Stimulated activated CD8-positive, alpha-beta memory T cell treated with anti-CD3 and anti-CD28 coated beads, Interleukin-15, amount 100 ng/mL, for 24 hours (primary cell): Measurements from ENCODE around the gene PSMD2.
A peak's percentile ranks its signal among the peaks of the same experiment; 100 is the strongest.

Source experiments
- DNase-seq: peaks from one replicate; pipeline ENCODE4 v3.0.0-alpha.2; 2020; ENCODE audit warnings: low read depth

PSMD2 gene

DNA sequence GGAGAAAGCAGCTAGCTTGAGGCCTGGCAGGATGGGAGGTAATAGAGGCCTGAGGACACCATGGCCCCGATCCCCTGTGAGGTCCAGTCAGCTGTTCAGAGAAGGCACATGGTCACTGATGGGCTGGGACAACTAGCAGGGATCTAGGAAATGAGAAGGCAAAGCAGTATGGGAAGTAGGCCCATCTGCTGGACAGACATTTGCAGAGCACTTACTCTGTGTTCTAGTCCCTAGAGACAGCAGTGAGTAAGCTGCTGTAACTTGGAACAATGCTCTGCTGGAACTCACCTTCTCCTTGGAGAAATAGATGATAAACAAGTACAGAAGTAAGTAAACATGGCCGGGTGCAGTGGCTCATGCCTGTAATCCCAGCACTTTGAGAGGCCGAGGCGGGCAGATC, 16.1 kb upstream of the PSMD2 start:
- DNase-seq: no peak

DNA sequence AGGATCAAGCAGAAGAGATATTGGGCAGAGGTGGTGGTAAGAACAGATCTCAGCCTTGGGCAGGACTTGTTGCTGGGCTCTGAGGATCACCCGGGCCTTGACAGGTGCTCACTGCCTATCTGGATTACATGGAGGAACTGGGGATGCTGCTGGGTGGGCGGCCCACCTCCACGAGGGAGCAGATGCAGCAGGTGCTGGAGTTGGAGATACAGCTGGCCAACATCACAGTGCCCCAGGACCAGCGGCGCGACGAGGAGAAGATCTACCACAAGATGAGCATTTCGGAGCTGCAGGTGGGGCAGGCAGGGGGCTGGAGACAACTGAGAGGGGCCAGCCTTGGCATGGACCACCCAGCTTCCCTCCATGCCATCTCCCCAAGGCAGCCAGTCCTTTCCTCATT, 15.4 kb upstream of the PSMD2 start:
- DNase-seq: no peak

DNA sequence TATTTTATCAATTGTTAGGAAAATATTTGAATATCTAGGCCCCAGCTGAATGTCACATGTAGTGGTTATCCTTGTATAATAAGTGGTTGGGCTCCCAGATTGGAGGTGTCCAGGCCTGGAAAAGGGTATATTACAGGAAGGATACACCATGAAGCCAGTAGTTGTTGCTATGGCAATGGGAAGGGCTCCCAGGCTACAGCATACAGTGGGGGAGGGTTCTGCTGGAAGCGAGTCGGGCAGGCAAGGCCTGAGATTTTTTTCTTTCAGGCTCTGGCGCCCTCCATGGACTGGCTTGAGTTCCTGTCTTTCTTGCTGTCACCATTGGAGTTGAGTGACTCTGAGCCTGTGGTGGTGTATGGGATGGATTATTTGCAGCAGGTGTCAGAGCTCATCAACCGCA, 14.3 kb upstream of the PSMD2 start:
- no peak for DNase-seq

DNA sequence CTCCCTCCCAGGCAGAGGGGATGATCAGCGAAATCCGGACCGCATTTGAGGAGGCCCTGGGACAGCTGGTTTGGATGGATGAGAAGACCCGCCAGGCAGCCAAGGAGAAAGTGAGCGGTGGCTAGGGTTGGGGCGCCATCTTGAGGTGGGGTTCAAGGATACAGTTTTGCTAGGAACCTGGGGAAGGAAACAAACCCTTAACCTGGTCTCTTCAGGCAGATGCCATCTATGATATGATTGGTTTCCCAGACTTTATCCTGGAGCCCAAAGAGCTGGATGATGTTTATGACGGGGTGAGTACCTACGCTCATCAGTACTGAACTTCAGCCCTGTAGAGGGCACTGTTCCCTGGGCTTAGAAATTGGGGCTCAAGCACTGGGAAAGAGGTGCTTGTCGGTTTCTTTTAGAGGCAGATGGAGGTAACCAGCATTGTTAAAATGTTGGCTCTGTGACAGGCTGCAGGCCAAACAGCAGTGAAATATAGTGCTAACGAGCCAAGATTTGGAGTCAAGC, 9.6 kb upstream of the PSMD2 start:
- peak; percentile 28 for DNase-seq

DNA sequence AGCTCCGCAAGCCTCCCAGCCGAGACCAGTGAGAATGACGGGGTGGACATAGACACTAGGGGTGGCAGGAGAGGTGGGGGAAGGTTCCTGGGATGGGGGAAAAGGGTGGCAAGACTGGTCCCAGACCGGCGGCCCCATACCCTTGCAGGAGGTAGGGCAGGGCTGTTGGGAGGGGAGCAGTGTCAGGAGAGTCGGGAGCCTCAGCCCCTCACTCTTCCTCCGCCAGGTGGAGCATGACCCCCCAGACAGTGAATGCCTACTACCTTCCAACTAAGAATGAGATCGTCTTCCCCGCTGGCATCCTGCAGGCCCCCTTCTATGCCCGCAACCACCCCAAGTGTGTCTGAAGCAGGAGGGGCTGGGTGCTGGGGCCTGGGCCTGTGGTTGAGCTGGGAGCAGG, 8.7 kb upstream of the PSMD2 start:
- no peak for DNase-seq

DNA sequence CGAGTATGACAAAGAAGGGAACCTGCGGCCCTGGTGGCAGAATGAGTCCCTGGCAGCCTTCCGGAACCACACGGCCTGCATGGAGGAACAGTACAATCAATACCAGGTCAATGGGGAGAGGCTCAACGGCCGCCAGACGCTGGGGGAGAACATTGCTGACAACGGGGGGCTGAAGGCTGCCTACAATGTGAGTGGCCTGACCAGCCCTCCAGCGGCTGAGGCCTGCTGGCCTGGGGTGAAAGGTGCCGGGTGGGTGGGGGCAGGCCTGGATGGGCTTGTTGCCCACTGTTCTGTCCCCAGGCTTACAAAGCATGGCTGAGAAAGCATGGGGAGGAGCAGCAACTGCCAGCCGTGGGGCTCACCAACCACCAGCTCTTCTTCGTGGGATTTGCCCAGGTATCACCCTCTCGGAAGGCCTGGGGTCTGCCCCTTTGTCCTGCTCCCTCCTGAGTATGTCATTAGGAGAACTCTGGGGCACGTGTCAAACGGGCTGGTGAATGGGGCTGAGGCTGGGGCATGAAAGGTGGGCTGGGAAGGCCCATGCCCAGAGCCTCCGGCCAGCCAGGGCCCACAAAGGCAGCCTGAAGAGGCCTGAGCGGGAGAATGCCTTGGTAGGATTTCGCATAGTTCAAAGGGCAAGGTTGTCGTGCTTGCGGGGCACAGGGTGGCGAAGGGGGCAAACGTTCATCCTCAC, 7.8 kb upstream of the PSMD2 start:
- no peak for DNase-seq

DNA sequence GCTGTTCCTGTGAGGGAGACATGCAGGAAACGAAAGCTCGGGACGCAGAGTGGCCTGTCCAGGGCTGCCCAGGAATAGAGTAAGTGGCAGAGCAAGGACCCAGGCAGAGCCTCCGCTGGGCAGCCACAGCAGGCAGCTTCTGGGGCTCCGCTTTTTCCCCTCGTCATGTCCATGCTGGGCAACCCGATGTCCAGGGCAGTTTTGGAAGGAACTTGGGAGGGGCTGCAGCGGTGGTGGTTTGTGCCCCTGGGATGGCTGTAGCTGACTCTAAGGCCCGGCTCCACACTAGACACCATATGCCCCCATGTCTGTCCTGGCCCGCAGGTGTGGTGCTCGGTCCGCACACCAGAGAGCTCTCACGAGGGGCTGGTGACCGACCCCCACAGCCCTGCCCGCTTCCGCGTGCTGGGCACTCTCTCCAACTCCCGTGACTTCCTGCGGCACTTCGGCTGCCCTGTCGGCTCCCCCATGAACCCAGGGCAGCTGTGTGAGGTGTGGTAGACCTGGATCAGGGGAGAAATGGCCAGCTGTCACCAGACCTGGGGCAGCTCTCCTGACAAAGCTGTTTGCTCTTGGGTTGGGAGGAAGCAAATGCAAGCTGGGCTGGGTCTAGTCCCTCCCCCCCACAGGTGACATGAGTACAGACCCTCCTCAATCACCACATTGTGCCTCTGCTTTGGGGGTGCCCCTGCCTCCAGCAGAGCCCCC, 7.1 kb upstream of the PSMD2 start:
- DNase-seq: no peak

DNA sequence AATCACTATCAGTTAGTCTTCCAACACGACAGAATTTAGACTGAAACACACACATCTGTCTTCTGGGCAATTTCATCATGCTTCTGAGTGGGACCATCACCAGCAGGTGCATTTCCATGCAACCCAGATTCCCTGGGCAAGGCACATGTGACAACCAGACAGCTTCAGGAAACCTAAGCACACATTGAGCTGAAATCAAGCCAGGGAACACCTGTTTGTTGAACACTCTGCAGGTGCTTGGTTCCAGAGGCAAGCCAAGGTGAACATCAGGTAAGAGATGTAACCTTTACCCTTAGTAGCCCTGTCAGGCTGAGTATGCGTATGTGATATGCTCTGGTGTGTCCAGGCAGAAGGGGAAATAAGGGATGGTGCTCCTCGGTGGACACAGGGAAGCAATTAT, 3.3 kb upstream of the PSMD2 start:
- DNase-seq: no peak

DNA sequence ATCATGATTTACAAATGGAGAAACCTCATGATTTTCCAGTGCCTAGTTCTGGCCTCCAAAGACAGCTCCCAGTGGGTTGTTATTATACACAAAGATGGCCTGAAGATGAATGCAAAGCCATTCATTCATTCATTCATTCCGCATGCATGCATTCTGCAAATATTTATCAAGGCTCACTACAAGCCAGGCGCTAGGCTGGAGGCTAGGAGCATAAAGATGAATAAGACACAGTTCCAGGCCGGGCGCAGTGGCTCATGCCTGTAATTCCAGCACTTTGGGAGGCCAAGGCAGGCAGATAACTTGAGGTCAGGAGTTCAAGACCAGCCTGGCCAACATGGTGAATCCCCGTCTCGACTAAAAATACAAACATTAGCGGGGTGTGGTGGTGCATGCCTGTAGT, 2.4 kb upstream of the PSMD2 start:
- no peak for DNase-seq

DNA sequence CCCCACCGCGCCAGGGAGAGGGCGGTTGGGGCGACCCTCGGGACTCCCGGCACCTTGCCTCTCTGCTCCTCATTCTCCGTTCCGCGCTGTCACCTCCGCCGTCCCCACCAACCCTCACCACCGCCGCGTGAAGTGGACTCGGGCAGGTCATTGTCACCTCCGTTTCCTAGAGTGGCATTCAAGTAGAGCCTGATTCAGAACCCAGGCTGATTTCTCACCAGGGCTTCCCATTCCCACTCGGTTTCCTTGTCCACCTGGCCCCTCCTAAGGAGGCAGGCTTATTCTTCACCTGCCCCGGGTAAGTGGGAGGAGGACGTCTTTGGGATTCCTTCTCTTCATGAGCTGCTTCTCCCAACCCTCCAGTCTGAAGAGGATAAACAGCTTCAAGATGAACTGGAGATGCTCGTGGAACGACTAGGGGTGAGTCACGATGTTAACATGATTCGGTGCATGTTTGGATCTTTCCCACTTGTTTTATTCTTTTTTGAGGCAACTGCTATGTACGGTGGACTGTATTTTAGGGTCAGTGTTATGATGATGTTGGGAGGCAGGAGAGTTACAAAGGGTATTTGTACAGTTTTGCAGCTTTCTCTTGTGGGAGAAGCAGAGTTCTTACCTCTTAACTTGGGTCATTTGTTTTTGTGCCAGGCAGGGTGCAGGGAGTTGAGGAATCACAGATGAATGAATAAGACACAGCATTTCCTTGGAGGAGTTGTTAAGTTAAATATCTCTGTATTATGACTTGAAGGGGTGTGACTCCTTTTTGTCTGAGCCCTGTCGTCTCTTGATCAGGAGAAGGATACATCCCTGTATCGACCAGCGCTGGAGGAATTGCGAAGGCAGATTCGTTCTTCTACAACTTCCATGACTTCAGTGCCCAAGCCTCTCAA, 692 bp downstream of the PSMD2 start:
- no peak for DNase-seq

DNA sequence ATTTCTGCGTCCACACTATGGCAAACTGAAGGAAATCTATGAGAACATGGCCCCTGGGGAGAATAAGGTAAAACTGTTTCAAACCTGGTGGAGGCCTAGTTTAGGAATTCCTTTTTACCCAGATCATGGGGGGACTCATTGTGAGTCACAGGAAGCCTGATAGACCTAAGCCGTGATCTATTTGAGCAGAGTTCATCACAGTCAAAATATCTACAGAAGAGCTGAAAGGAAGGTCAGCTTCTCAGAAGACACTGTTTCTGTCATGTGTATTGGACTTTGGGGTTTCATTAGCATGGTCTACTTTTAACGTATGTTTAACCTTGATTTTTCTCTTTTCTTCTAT, 1.3 kb downstream of the PSMD2 start:
- DNase-seq: no peak

DNA sequence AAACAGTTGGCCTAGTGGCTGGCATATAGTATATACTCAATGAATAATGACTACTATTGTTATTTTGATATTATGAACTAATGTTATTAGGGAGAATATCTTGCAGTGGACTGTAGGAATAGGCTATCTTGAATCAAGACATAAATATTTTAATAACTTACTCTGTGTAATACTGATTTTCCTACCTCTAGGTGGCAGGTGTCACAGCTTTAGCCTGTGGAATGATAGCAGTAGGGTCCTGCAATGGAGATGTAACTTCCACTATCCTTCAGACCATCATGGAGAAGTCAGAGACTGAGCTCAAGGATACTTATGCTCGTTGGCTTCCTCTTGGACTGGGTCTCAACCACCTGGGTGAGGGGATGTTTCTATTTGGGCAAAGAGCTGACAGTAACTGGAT, 6.5 kb downstream of the PSMD2 start:
- DNase-seq: no peak

DNA sequence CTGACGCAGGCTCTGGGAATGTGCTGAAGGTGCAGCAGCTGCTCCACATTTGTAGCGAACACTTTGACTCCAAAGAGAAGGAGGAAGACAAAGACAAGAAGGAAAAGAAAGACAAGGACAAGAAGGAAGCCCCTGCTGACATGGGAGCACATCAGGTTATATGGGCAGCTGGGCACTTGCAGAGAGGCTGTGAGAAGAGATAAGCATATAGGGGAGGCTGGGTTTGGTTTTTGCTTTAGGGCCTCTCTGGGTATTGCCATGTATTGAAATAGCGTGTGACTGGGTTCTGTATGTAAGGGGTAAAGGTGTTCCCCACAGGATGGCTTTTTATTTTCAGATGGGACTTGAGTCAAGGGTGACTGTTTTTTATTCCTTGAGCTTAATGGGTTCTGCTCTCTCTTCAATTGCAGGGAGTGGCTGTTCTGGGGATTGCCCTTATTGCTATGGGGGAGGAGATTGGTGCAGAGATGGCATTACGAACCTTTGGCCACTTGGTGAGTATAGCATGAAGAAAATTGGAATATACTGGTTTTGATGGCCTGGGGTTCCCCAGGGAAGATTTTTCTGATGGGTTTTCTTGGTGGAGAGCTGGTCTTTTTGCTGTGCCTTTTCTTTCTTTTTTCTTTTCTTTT, 7.4 kb downstream of the PSMD2 start:
- no peak for DNase-seq

DNA sequence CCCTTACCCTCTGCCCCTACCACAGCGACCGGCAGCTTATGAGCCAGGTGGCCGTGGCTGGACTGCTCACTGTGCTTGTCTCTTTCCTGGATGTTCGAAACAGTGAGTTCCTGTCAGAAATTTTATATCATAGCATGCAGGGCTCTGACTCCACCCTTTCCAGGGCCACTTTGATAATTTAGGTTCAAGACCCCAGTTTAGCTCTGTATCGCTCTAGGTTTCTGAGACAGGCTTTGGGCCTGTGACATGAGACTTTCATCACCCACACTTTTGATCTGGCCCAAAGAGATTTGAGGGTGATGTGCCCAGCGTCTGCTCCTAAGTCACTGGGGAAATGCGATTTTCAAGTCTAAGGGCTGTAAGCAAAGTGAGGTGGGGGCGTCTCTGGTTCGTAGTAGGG, 8.9 kb downstream of the PSMD2 start:
- DNase-seq: no peak

DNA sequence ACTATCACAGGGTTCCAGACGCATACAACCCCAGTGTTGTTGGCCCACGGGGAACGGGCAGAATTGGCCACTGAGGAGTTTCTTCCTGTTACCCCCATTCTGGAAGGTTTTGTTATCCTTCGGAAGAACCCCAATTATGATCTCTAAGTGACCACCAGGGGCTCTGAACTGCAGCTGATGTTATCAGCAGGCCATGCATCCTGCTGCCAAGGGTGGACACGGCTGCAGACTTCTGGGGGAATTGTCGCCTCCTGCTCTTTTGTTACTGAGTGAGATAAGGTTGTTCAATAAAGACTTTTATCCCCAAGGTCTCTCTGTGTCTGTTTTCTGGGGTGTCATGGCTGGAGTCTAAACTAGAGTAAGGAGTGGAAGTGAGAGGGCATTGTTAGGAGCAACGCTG, 9.7 kb downstream of the PSMD2 start:
- no peak for DNase-seq

DNA sequence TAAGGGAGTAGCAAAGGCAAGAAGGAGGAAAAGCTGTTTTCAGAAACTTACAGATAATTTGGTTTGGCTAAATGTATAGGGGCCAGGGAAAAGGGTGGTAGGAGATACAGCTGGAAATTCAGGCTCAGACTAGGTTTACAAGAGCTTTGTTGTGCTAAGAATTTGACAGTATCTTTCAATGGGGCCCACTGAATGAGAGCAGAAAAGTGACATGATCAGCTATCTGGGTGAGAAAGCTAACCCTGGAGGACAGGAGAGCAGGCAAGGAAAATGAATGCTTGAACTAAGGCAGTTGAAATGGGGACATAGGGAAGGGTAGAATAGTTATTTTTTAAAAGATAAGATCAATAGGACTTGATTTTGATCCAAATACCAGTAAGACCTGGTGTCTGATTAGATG, 12.6 kb downstream of the PSMD2 start:
- no peak for DNase-seq

DNA sequence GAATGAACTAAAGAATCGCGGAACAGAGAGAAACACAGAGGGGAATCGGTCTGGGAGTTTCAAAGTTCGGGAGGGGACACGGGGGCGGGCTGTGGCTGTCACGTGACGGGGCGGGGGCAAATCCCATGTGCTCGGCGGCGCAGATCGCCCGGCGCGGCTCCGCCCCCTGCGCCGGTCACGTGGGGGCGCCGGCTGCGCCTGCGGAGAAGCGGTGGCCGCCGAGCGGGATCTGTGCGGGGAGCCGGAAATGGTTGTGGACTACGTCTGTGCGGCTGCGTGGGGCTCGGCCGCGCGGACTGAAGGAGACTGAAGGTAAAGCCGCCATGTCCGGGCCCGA, 15.3 kb downstream of the PSMD2 start, which contains the start of gene EIF4G1:
TSS of gene EIF4G1 (plus strand) at position 244 of the 337 bp plus-strand sequence. CDS start 1,191 bp downstream, outside the sequence.
- peak; percentile 85 for DNase-seq

DNA sequence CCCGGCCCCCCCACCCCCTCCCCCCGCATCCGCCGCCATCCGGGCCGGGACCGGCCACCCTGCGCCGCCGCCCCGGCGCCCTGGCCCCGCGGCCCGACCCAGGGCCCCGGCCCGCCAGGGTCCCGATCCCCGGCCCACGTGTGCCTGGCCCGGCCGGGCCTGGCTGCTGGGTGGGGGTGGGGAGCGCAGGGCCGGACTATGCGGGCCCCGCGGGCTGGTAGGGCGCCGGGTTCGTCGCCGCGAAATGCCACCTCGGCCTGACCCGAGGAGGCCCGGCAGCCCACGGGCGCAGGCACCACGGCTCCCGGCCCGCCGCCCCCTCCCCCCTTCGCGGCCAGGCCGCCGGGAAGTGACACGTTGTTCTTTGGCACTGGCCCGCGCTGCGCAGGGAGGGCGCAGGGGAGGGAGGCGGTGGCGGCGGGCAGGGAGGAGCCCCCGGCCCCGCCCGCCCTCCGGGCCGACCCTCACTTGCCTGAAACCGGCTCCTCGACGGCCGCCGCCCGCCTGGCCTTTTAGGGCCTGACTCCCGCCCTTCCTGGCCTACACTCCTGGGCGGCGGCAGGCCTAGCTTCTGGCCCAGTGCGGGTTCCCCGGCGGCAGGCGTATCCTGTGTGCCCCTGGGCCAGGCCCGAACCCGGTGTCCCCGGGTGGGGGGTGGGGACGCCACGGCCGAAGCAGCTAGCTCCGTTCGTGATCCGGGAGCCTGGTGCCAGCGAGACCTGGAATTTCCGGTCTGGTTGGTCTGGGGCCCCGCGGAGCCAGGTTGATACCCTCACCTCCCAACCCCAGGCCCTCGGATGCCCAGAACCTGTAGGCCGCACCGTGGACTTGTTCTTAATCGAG, 15.9 kb downstream of the PSMD2 start:
- DNase-seq: peak; percentile 37

DNA sequence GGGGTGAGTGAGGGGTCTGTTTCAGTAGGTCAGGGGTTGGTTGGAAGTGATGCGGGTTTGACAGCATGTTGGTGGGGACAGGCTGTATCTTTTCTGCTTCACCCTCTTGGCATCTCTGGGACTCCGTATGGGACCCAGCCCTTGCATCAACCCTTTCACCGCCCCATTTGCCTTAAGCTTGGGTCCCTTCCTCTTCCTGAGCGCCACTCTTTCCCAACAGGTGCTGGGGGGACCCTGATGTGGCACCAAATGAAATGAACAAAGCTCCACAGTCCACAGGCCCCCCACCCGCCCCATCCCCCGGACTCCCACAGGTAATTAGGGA, 16.5 kb downstream of the PSMD2 start:
- DNase-seq: no peak

DNA sequence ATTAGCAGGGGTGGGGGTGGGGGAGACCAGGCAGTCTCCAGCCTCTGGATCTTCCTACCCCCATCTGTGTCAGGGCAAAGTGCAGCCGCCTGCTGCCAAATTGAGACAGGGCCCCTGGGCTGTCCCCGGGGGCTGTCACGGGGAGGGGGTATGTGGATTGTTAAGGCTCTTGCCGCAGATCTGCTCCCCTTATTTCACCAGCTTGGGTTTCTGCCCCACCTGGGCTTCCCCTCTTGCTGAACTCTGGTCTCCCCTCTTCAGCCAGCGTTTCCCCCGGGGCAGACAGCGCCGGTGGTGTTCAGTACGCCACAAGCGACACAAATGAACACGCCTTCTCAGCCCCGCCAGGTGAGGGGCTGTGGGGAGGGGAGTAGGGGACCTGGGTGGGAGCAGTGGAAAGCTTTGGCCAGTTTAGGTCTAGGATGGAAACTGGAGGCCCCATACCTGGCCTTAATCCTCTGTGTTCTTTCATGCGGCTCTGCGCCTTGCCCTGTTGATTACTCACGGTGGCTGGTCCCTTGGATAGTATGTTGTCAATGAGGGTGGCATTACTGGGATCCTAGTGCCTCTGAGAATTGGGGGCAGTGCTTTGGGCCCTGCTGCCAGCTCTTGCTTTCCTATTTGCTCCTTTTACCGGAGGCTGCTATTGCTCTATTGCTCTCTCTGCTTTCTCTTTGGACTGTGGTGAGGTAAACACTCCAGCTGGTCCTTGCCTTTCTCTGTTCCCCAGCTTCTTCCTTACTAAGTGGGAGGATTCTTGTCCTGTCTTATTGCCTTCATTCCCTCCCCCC, 17.0 kb downstream of the PSMD2 start:
- DNase-seq: no peak

DNA sequence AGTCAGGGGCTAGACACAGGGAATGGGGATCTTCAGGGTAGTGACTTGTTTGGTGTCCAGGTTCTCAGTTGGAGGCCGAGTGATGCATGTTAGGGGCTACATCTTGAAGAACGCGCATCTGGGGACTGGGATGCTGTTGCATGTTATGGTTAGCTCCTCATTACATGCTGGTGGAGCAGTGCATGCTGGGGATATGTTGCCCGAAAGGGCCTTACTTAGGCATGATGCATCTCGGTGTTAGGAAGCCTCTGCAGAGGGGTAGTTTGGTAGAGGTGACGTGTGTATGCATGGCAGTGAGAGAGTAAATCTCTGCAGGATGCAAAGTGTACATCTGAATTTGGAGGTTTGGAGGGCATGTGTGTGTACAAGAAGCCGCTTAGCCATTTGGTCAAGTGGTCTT, 17.8 kb downstream of the PSMD2 start:
- no peak for DNase-seq
